Vagina (tissue), 2 donors: ENCODE data around the gene DDX46. TPM values are rescaled to one million over a fixed set of nuclear protein-coding genes. Genes with fewer than 3 reads are reported as not detected.

Experiments
- DNase-seq, 2 donors: peaks; one replicate each; pipeline ENCODE4 v3.0.0-alpha.2; 2017; ENCODE audit errors: extremely low spot score in 2 of 2
- H3K27ac ChIP-seq: fragments of 200-600 bp; sonication (generic); one replicate; pipeline ENCODE4 v1.5.1; 2019
- H3K27me3 ChIP-seq: fragments of 200-600 bp; sonication (generic); one replicate; pipeline ENCODE4 v1.5.1; 2019
- H3K36me3 ChIP-seq, 2 donors: fragments of 200-600 bp; sonication (generic); one replicate each; pipeline ENCODE4 v1.5.1; 2017 to 2019
- H3K4me1 ChIP-seq: fragments of 200-600 bp; sonication (generic); one replicate; pipeline ENCODE4 v1.5.1; 2019
- H3K4me3 ChIP-seq, 2 donors: fragments of 200-600 bp; sonication (generic); 1 replicate in 1 of 2; 2 replicates in 1 of 2; pipeline ENCODE4 v1.5.1; 2016 to 2019
- H3K9me3 ChIP-seq: fragments of 200-600 bp; sonication (generic); one replicate; pipeline ENCODE4 v1.5.1; 2019
- CTCF ChIP-seq, 3 experiments: fragments of 450-650 bp in 2 of 3; fragments of 200-600 bp in 1 of 3; sonication (generic) in 1 of 3; IDR thresholded peaks; one replicate each; pipeline ENCODE4 v1.5.1; 2017 to 2019; ENCODE audit warnings: antibody characterized with exemption in 3 of 3, mild to moderate bottlenecking in 2 of 3, moderate library complexity in 2 of 3
- POLR2A ChIP-seq, 2 donors: fragments of 450-650 bp; IDR thresholded peaks; one replicate each; pipeline ENCODE4 v1.6.1; 2017; ENCODE audit warnings: antibody characterized with exemption in 2 of 2, mild to moderate bottlenecking in 2 of 2, moderate library complexity in 2 of 2
- POLR2AphosphoS5 ChIP-seq, 2 donors: sonication (generic); formaldehyde crosslinking; IDR thresholded peaks; one replicate each; pipeline ENCODE4 v1.9.0; 2017; ENCODE audit warnings: antibody characterized with exemption in 2 of 2, mild to moderate bottlenecking in 2 of 2, low read depth in 1 of 2; ENCODE audit not compliant: insufficient read depth in 1 of 2
- intact Hi-C: fragments of 100-400 bp; cut with DNase I; formaldehyde crosslinking; loops from one replicate; pipeline ENCODE4 v1.15.1; 2023
- total RNA-seq: library from RNA; depleted of rRNA; stranded (reverse); fragments of >200 nt; gene quantifications from one replicate; pipeline ENCODE4 v1.2.3, GENCODE V29; 2016

The DDX46 gene
- total RNA-seq, 1 donor from 2014 or later, result 31.7 TPM

- Histone ChIP-seq H3K27ac (peak within 1 kb of the TSS; percentile 96), H3K9me3 (no peaks in the 10 kb centered on the region), H3K36me3 (no peaks in the 10 kb centered on the region), H3K27me3 (no peaks in the 10 kb centered on the region), H3K4me1 (peaks cover 40% of the 10 kb centered on the region), H3K4me3 (peak within 1 kb of the TSS; percentile 64 to 99)
- intact Hi-C loops, result no loop called here
- TF ChIP-seq POLR2A (IDR thresholded peaks at IDR 0.05) (peak in 1 of 2 donors; percentile 50), CTCF (IDR thresholded peaks at IDR 0.05) (no peak), POLR2AphosphoS5 (IDR thresholded peaks at IDR 0.05; ENCODE audit: insufficient read depth in 1 of 2, low read depth in 1 of 2) (peak; percentile 45 to 80)
- peak in 1 of 2 donors; percentile 88 for DNase-seq
These were observed 115.6 kb downstream of the DDX46 start, which contains the start of gene TXNDC15 for GRCh38 chr5:134873987-134874830. TXNDC15 (plus strand) TSS chr5:134874371; CDS start chr5:134874428, 57 bp downstream.

- TF ChIP-seq POLR2A (IDR thresholded peaks at IDR 0.05), result no peak
- TF ChIP-seq POLR2AphosphoS5 (IDR thresholded peaks at IDR 0.05; ENCODE audit: insufficient read depth in 1 of 2, low read depth in 1 of 2), result no peak
- TF ChIP-seq CTCF (IDR thresholded peaks at IDR 0.05), result no peak
- Histone ChIP-seq H3K27ac (peak overlapping the region; percentile 96), H3K27me3 (no peaks in the 10 kb centered on the region), H3K9me3 (no peaks in the 10 kb centered on the region), H3K4me3 (peak overlapping the region; percentile 64 to 99), H3K36me3 (no peaks in the 10 kb centered on the region), H3K4me1 (peaks cover 41% of the 10 kb centered on the region)
- intact Hi-C loops, result no loop called here
- peak in 1 of 2 donors; percentile 93 for DNase-seq
These were observed 116.5 kb downstream of the DDX46 start for GRCh38 chr5:134874831-134875655.

GRCh38 chr5:134877159-134877558, 118.6 kb downstream of the DDX46 start:
- H3K4me3 ChIP-seq, result no peak overlapping the region
- H3K27ac ChIP-seq, result no peak overlapping the region
- no peaks in the 10 kb centered on the region for H3K36me3 ChIP-seq
- TF ChIP-seq POLR2AphosphoS5 (IDR thresholded peaks at IDR 0.05; ENCODE audit: insufficient read depth in 1 of 2, low read depth in 1 of 2) (no peak), CTCF (IDR thresholded peaks at IDR 0.05) (no peak), POLR2A (IDR thresholded peaks at IDR 0.05) (no peak)
- H3K9me3 ChIP-seq, result no peaks in the 10 kb centered on the region
- DNase-seq, result no peak
- no peaks in the 10 kb centered on the region for H3K27me3 ChIP-seq
- intact Hi-C loops, result no loop called here
- H3K4me1 ChIP-seq, result peaks cover 41% of the 10 kb centered on the region

- no peak for TF ChIP-seq POLR2AphosphoS5 (IDR thresholded peaks at IDR 0.05; ENCODE audit: insufficient read depth in 1 of 2, low read depth in 1 of 2)
- no peak for TF ChIP-seq POLR2A (IDR thresholded peaks at IDR 0.05)
- no peak for TF ChIP-seq CTCF (IDR thresholded peaks at IDR 0.05)
- Histone ChIP-seq H3K36me3 (no peaks in the 10 kb centered on the region), H3K4me1 (peaks cover 41% of the 10 kb centered on the region), H3K9me3 (no peaks in the 10 kb centered on the region), H3K27me3 (no peaks in the 10 kb centered on the region), H3K27ac (no peak overlapping the region), H3K4me3 (no peak overlapping the region)
- intact Hi-C loops, result no loop called here
- DNase-seq, result no peak
These were observed 119.8 kb downstream of the DDX46 start for GRCh38 chr5:134878403-134878802.
